H1 (cell line): Measurements from ENCODE around the gene CRIP1.

Experiments used
- BACH1 ChIP-seq: IDR thresholded peaks from 2 replicates; pipeline ENCODE4 v1.6.1; 2012; ENCODE audit warnings: low read length, improper control_type of control experiment
- CEBPB ChIP-seq: IDR thresholded peaks from 2 replicates; pipeline ENCODE4 v1.6.1; 2012; ENCODE audit warnings: low read depth, low read length
- EZH2 ChIP-seq: fragments of 200-600 bp; sonication (generic); IDR thresholded peaks from 2 replicates; pipeline ENCODE4 v1.7.1; 2012; ENCODE audit warnings: low read depth, mild to moderate bottlenecking, moderate library complexity, low read length, inconsistent platforms; ENCODE audit not compliant: severe bottlenecking
- FOSL1 ChIP-seq: IDR thresholded peaks from 2 replicates; pipeline ENCODE4 v1.6.1; 2011; ENCODE audit warnings: mild to moderate bottlenecking, low read depth, low read length, moderate library complexity; ENCODE audit not compliant: insufficient read depth
- PHF8 ChIP-seq: fragments of 200-600 bp; sonication (generic); conservative IDR thresholded peaks from 2 replicates; pipeline ENCODE4 v1.7.1; 2012; ENCODE audit warnings: low read depth, mild to moderate bottlenecking, inconsistent platforms, low read length, moderate library complexity
- RAD21 ChIP-seq, 2 experiments: IDR thresholded peaks in 1 of 2; conservative IDR thresholded peaks in 1 of 2; 2 replicates each; pipeline ENCODE4 v1.6.1; 2011; ENCODE audit warnings: low read depth in 2 of 2, low read length in 2 of 2, improper control_type of control experiment in 1 of 2, inconsistent platforms in 1 of 2, mild to moderate bottlenecking in 1 of 2, moderate library complexity in 1 of 2
- SP1 ChIP-seq: IDR thresholded peaks from 2 replicates; pipeline ENCODE4 v1.6.1; 2011; ENCODE audit warnings: low read depth, low read length
- TF ChIP-seq, protein P1 (sequence below), 3 experiments: IDR thresholded peaks; 1 replicate in 2 of 3; 2 replicates in 1 of 3; pipeline versions ENCODE4 v1.5.1 to v1.6.1; 2011; ENCODE audit warnings: low read length in 3 of 3, mild to moderate bottlenecking in 3 of 3, inconsistent platforms in 2 of 3, low read depth in 1 of 3, moderate library complexity in 1 of 3; ENCODE audit not compliant: insufficient read depth in 1 of 3; ENCODE audit errors: control extremely low read depth in 1 of 3
- TF ChIP-seq, protein P2 (sequence below): IDR thresholded peaks from 2 replicates; pipeline ENCODE4 v1.6.1; 2011; ENCODE audit warnings: low read length, improper control_type of control experiment
- TF ChIP-seq, protein P3 (sequence below): IDR thresholded peaks from 2 replicates; pipeline ENCODE4 v1.6.1; 2012; ENCODE audit warnings: inconsistent platforms

DNA sequence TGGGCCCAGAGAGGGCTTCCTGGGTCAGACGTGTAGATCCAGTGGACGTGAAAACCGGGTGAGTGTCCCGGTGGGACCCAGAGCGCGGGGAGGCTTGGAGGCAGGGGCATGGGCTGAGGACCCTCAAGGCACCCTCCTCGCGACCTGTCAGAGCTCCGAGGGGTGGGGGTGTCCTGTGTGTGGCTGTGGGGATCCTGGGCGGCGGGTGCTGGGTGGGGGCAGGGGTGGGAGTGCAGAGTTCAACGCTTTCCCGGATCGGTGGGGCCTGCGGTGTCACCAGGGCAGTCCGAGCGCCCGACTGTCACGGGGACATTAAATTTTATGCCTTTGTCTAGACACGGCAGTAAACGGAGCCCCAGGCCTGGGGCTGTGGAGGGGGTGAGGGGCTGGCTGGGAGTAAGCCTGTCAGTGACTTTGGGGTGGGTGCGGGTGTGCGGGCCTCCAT lies 40.7 kb downstream of the CRIP1 start:
- TF ChIP-seq, protein P1, sequence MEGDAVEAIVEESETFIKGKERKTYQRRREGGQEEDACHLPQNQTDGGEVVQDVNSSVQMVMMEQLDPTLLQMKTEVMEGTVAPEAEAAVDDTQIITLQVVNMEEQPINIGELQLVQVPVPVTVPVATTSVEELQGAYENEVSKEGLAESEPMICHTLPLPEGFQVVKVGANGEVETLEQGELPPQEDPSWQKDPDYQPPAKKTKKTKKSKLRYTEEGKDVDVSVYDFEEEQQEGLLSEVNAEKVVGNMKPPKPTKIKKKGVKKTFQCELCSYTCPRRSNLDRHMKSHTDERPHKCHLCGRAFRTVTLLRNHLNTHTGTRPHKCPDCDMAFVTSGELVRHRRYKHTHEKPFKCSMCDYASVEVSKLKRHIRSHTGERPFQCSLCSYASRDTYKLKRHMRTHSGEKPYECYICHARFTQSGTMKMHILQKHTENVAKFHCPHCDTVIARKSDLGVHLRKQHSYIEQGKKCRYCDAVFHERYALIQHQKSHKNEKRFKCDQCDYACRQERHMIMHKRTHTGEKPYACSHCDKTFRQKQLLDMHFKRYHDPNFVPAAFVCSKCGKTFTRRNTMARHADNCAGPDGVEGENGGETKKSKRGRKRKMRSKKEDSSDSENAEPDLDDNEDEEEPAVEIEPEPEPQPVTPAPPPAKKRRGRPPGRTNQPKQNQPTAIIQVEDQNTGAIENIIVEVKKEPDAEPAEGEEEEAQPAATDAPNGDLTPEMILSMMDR (IDR thresholded peaks at IDR 0.05; ENCODE audit: control extremely low read depth in 1 of 3, insufficient read depth in 1 of 3, low read depth in 1 of 3, low read length in 3 of 3): no peak
- no peak for TF ChIP-seq EZH2
- TF ChIP-seq, protein P2, sequence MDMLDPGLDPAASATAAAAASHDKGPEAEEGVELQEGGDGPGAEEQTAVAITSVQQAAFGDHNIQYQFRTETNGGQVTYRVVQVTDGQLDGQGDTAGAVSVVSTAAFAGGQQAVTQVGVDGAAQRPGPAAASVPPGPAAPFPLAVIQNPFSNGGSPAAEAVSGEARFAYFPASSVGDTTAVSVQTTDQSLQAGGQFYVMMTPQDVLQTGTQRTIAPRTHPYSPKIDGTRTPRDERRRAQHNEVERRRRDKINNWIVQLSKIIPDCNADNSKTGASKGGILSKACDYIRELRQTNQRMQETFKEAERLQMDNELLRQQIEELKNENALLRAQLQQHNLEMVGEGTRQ: no peak
- TF ChIP-seq BACH1: no peak
- TF ChIP-seq CEBPB: no peak
- no peak for TF ChIP-seq SP1
- TF ChIP-seq, protein P3, sequence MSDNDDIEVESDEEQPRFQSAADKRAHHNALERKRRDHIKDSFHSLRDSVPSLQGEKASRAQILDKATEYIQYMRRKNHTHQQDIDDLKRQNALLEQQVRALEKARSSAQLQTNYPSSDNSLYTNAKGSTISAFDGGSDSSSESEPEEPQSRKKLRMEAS: no peak
- no peak for TF ChIP-seq RAD21 (IDR thresholded peaks at IDR 0.05 in 1 of 2, conservative IDR thresholded peaks at IDR 0.05 in 1 of 2; ENCODE audit: low read depth in 2 of 2, low read length in 2 of 2)
- TF ChIP-seq PHF8: no peak
- TF ChIP-seq FOSL1: no peak
